DMS153 treated with DMSO at 0.1 percent for 48 hours (cell line): ENCODE data around the gene TULP3.
A peak's percentile ranks its signal among the peaks of the same experiment; 100 is the strongest.

Source experiments
- DNase-seq: peaks from one replicate; lab custom pipeline; 2025; ENCODE audit not compliant: unreplicated experiment; lab: John Stamatoyannopoulos, UW

TULP3 gene

DNA sequence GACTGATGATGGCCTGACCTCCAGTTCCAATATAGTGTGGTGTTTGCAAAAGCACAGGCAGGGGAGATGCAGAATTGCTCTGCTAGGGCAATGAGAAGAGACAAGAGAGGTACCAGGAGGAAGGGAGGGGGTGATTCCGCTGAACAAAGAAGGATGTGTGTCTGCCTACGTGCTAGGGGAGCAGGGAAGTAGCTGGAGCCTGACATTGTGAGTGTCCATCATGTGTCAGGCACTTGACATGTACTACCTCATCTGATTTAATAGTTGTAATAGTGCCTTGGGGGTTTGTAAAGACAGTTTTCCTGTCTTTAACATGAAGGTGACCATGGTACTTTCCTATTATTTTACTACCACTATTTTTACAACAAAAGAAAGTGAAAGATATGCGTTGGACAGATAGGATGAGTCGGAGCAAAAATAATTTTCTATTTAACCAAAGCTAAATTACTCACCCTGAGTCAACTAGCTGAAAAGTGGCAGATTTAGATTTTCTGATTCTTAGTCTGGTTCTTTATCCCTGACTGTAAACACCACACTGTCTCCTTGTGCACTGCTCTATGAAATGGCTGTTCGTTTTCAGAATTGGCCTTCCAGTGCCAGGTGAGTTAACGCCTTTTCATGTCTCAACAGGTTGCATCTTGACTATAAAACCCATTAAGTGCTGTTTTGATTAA, 34.8 kb downstream of the TULP3 start:
- DNase-seq, result no peak

DNA sequence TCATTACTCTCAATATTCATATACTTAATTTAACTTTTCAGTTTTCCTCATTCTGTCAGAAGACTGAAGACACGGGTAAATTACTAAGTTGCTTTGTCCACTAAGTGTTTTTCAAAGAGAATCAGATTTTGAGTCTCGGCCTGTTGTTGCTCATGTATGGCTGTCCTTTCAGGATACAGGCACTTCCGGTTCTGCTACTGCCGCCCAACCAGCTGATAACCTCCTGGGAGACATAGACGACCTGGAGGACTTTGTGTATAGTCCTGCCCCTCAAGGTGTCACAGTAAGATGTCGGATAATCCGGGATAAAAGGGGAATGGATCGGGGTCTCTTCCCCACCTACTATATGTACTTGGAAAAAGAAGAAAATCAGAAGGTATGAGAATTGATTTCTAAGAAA, 40.2 kb downstream of the TULP3 start:
- DNase-seq, result no peak

DNA sequence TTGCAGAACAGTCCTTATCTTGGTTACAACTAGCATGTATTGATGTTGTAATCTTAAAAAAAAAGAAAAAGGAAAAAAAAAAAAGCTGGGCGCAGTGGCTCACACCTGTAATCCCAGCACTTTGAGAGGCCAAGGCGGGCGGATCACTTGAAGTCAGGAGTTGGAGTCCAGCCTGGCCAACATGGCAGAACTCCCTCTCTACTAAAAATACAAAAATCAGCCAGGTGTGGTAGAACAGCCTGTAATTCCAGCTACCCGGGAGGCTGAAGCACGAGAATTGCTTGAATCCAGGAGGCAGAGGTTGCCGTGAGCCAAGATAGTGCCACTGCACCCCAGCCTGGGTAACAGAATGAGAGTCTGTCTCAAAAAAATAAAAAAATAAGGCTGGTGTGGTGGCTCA, 42.9 kb downstream of the TULP3 start:
- no peak for DNase-seq

DNA sequence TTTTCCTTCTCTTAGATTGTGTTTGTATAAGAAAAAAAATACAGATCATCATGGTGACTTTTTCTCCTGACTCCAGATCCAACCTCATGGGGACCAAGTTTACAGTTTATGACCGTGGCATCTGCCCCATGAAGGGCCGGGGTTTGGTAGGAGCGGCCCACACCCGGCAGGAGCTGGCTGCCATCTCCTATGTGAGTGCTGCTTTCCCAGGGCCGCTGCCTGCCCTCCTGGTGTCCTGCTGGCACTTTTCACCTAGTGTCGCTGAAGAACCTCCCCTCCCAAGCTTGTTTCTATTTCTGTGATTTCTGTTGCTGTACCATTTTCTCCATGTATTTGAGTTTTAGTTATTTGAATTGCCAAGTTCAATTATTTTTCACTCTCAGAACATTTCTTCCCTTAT, 43.7 kb downstream of the TULP3 start:
- DNase-seq, result no peak

DNA sequence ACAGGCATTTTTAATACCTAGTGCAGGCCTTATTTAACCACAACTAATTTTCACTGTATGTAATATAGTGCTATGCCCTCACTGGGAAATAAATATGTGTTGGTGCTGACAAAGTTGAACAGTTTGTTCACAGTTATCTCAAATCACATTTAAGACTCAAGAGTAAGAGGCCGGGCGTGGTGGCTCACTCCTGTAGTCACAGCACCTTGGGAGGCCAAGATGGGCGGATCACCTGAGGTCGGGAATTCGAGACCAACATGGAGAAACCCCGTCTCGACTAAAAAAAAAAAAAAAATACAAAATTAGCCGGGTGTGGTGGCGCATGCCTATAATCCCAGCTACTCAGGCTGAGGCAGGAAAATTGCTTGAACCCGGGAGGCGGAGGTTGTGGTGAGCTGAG, 45.6 kb downstream of the TULP3 start:
- no peak for DNase-seq

DNA sequence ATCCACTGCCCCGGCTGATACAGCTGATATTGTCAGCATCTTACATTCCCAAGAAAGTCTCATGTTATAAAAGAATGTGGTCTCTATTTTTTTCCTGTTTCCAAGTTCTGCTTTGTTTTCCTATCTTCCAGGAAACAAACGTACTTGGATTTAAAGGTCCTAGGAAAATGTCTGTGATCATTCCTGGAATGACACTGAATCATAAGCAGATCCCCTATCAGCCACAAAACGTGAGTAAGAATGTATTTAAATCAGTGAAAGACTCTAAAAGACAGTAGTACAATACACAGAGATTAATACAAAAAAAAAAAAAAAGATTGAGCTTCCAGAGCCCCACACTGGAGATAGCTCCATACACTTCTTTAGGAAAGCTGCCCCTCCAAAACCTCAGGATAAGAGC, 46.8 kb downstream of the TULP3 start:
- DNase-seq, result no peak

DNA sequence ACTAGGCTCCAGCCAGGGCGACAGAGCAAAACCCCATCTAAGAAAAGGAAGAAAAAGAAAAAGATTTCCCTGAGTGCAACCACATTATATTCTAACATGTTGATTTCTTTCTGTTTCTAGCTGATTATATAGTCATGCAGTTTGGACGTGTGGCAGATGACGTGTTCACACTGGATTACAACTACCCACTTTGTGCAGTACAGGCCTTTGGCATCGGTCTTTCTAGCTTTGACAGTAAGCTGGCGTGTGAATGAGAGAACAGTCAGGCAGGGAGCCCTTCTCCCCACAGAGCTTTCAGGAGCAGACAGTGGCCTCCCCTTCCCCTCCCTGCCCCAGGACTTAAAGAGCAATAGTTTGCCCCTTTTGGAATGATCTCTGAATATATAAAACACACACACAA, 48.5 kb downstream of the TULP3 start:
- DNase-seq, result no peak

DNA sequence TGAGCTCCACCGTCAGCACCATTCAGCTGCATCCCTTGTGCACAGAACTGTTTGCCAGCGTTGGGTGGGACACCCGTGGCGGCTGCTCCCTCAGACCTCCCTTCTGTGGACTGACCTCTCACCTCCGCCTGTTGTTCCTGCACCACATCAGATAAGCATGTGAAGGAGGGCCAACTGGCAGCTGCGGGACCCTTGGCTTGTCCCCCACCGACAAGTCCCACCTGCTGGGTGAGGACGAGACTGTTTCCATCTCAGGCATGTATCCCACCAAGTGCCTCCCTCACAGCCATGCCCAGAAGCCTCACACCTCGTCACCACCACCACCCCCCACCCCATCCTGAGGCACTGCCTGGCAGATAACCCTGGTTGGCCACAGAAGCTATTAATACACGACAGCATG, 49.9 kb downstream of the TULP3 start:
- no peak for DNase-seq

DNA sequence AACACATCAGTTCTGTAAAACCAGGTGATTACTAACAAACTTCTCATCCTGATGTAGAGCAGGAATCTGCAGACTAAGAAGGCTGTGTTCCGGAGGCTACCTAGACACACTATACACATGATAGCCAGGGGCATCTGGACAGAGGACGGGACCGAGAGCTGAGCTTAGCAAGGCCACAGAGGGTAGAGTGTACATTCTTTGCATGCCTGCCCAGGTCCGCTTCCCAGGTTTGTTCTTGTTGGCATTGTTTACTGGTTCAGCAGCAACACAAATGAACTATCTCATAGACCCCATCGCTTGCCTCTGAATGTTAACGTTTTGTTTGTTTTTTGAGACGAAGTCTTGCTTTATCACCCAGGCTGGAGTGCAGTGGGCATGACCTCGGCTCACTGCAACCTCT, 50.8 kb downstream of the TULP3 start:
- DNase-seq, result no peak

DNA sequence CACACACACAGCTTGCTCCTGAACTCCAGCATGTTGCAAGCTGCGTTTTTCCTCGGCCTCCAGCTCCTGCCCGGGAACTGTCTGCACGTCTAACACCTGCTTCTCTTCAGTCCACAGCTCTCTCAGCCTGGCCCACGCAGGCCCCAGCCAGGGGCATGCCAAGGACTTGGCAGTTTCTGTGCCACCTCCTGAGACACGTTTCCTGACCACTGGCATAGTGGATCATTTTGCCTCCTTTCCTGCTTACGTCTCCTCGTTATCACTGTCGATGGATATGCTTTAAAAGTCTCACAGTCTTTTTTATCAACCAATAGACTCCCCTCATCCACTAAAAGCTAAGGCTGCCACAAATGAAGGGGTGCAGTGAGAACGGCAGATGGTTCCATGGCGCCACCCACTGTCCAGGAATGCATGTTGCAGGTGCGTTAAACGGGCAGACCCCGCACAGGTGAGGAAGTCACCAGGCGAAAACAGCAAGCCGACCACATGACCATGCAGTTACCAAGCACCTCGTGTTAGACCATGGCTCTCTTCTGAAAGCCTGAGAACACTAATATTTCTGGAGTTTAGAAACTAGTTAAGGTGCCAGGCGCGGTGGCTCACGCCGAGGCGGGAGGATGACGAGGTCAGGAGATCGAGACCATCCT, 53.8 kb downstream of the TULP3 start:
- DNase-seq, result peak; percentile 53

DNA sequence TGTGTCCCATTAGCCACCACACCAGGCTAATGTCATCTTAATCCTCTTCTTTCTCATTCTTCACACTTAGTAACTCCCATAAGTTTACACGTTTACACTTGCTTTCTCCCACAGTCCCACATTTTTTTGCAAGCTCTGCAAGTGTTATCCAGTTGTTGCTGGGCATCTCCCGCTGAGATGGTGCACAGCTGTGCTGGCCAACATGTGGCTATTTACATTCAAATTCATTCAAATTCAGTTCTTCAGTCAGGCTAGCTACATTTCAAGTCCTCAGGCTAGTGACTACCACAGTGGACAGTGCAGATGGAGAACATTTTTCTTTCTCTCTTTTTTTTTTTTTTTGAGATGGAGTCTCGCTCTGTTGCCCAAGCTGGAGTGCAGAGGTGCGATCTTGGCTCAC, 58.7 kb downstream of the TULP3 start:
- no peak for DNase-seq

DNA sequence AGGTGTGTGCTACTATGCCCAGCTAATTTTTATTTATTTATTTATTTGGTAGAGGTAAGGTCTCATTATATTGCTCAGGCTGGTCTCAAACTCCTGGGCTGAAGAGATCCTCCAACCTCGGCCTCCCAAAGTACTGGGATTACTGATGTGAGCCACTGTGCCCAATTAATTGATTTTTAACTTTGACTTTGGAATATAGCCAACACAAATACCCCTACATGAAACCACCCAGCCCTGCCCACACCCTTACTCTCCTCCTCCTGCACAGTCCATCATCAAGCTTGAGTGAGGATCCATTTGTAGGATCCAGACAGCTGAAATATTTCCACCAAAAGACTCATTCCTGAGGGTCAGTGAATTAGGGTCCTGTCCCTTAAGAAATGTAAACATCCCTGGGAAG, 65.2 kb downstream of the TULP3 start:
- no peak for DNase-seq

DNA sequence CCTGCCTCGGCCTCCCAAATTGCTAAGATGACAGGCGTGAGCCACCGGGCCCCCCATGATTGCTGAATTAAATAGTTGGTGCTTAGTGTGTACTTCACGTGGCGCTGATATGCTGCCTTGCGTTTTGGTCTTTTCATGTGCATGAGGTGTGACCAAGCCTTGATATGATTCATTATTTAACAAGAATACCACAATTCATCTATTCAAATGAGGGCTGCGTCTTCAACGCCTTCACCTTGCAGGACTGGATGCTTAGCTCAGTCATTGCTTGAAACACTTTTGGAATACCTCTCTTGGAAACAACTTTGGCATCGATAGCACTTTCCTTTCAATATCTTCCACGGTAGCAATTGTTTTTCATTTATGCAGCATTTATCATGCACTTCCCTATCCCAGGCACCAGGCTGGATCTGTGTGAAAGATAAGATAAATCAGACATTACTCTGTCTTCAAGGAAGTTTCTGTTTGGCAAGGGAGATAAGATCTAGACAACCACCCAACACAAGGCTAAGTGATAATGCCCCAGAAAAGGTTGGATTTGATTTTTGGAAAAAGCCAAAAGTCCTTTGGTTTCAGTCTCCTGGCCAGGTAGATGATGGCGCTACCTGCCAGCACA, 67.2 kb downstream of the TULP3 start:
- no peak for DNase-seq

DNA sequence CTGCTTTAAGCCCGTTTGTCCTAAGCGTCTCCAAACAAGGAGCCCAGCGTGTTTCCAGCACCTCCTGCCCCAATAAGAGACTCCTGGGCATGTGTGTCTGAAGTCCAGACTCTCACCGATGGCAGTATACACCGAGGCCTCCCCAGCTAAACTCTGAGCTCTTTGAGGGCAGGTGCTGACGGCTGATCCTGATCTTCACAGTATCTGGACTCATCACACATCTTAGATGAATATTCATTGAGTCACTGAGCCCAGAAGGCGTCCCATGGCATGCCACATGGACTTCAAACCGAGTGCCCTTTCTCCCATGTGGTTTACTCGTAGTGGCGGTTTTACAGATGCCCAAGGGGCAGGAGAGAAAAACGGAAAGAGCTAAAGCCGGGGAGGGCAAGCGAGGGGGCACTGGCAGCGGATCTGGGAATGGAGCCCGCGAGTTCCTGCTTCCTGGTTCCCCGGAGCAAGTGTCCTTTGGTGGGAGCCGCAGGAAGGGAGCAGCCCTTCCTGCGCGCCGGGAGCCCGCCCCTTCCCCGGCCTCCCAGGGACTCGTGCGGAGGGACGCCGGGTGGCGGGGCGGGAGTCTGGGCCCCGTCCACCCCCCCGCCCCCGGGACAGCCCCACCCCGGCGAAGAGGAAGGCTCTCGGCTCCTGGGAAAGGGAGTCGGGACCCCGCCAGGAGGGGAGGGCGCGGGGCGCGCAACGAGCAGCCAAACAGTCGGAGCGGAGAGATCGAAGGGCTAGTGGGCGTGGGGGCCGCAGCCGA, 67.9 kb downstream of the TULP3 start:
- DNase-seq, result peak; percentile 21

DNA sequence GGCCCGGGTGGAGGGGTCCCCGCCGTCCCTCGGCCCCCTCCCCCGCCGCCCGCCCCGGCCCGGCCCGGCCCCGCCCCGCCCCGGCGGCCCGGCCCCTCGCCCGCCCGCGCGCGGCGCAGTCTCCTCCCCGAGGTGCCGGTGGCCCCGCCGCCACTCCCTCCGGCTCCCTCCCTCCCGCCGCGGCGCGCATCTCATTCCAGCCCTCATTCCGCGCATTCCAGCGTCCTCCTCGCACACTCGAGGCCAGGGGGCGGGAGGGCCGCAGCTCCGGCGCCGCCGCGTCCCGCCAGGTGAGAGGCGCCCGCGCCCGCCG, 68.5 kb downstream of the TULP3 start, which contains the start of gene TEAD4:
Gene TEAD4, plus strand, starts transcription at position 206 of the 313 bp plus-strand sequence.
- no peak for DNase-seq

DNA sequence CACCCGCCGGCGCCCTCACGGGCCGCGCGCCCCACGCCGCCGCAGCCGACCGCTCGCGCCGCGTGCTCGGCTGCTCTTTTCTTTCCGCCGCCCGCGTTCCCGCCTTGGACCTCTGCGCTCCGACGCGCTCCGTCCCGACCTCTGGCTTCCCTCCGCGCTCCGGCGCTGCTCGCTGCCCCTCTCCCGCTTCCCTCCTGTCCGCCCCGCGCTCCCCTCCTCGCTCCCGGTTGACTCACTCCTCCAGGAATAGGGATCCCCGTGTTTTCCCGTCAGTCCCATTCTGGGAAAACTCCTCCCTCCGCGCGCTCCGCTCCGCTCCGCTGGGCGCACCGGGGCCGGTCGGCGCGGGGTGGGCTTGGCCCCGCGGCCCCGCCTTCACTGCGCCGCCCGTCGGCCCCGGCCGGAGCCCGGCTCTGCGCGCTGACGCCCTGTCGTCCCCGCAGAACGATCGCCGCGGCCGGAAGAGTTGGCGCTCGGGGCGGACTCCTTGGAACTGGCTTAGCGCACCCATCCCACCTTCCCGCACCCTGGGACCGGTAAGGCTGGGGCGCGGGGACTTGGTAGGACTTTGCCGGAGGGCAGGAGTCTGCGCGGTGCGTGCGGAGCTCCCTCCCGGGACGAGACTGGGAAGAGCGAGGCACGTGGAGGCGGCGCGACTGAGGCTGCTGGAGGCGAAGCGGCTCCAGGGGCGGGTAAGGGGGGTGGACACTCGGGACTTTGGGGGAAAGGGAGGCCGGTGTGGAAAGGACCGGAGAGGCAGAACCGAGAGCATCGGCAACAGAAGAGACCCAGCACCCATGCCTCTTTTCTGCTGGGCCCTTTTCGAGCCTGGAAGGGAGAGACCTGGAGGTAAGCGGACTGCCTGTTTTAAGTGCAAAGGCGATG, 69.1 kb downstream of the TULP3 start:
- no peak for DNase-seq

DNA sequence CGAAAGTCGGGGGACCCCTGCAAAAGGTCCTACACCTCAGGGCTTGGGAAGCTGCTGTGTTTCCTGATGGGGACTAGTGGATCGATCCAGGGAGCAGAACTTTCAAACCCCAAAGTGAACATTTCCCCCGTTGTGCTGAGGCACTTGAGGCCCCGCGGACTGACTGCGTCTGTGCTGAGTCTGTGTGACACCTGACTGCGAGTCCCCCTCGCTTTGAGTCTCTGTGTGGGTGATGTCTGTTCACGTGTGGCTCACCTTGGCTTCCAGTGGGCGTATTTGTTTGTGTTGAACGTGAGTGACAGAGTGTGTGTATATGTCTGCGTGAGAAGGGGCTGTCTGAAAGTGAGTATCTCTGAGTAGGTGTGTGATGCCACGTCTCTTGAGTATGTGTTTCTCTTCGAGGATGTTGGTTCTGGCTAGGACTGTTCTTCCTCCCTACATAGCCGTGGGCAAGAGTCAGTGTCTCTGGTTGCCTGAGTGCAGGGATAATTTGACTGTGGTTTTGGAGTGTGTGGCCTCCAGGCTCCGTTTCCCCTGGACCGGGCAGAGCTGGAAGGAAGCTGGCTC, 69.8 kb downstream of the TULP3 start:
- DNase-seq, result no peak

DNA sequence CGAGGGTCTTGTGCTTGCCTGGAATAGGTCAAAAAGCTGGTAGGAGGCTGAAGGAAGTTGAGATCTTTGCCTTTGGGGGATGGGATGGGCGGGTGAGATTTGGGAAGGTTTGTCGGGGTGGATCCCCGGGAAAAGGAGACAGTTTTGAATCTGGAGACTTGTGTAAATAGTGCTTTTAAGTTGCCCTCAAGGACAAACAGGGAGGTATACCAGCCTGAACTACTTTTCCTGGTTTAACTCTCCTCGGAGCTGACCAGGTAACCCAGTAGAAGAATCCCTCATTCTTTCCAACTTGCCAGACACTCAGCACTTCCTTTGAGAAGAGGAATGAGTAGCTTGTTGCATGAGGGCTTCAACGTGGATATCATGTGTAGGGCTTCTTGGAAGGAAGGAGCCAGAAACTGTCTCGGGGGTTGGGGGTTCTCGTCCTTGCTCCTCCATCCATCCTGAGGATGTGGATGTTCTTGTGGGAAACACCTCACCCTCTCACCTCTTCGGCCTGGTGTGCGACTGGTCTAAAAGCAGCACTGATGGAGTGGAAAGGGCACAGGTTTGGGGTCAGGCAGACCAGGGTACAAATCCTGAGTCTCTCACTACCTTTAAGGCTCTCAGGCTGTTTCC, 70.4 kb downstream of the TULP3 start:
- no peak for DNase-seq

DNA sequence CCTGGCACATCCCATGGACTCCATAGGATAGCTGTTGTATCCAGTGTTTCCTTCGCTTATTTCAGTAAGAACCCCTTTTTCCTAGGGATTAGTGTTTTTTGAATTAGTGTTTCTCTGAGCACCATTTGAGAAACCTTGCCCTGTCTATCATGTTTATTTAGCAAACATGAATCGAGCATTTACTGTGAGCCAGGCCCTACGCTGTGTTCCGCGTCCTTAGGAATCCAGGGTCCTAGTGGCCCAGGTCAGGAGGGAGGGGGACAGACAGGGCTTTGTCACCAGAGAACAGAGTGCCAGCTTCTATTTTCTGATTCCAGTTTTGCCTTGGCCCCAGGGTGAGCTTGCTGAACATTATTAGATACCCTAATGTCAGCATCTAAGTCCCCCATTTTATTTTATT, 71.0 kb downstream of the TULP3 start:
- no peak for DNase-seq

DNA sequence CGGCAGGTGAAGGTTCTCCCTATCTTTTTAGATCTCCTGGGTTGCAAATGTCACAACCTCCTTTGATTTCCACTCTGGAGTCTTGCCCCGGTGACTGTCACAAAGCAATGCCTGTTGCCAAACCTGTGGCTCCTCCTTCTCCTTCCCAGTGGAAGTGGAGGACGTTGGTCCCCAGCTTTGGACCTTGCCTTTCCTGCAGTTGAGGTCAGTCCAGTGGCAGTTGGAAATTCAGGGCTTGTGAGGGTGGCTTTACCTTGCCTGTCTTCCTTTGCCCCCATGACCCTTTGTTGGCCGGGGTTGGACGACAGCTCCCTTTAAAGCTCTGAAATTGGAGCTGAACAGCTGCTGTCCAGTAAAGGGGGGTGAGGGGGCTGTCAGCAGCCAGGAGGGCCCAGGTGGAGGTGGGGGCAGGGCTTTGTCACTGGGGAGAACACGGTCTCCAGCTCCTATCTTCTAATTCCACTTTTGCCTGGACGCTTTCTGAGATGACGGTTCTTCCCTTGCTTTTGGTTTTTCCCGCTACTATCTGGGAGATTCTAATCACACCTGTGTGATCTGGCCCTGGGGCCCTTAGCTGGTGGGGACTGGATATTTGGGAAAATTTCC, 72.6 kb downstream of the TULP3 start:
- no peak for DNase-seq
